Endothelial cell of umbilical vein (primary cell): ENCODE measurements around the gene KCNS1. TPM values are rescaled to one million over a fixed set of nuclear protein-coding genes. Genes with fewer than 3 reads are reported as not detected.

Experiments
- BruUV-seq: library from RNA; stranded (reverse); fragments of 400-500 nt; replicated peaks from 2 replicates; lab custom pipeline; 2021; lab: Mats Ljungman, UMichigan
- CTCF ChIA-PET: fragments of 300-600, 350-600 bp; sonication (Branson Sonifier 250); formaldehyde crosslinking; loops from one replicate; lab custom pipeline; 2021; ENCODE audit warnings: antibody characterized with exemption, inconsistent platforms; lab: Charles Lee
- POLR2A ChIA-PET: fragments of 300-600, 350-600 bp; sonication (Branson Sonifier 250); formaldehyde crosslinking; loops from one replicate; lab custom pipeline; 2021; ENCODE audit warnings: antibody characterized with exemption, inconsistent platforms; lab: Charles Lee
- DNase-seq: peaks from one replicate; pipeline ENCODE4 v3.0.0-alpha.2; 2011; ENCODE audit warnings: low read depth, low spot score
- FAIRE-seq: peaks from 2 replicates; lab custom pipeline; 2011; peaks lifted over from hg19 to GRCh38; lab: Jason Lieb, UNC
- H2AFZ ChIP-seq: 2 replicates; pipeline ENCODE4 v1.6.0; 2012; ENCODE audit warnings: low read depth, low read length, control low read depth, inconsistent platforms
- H3K27ac ChIP-seq: 2 replicates; pipeline ENCODE4 v1.5.1; 2011; ENCODE audit warnings: low read depth, mild to moderate bottlenecking, control low read depth, low read length, moderate library complexity; ENCODE audit not compliant: insufficient read depth
- H3K27me3 ChIP-seq, 2 experiments: 2 replicates each; pipeline versions ENCODE4 v1.6.0 to v1.6.1; 2011; ENCODE audit warnings: low read length in 2 of 2, mixed read lengths in 1 of 2; ENCODE audit not compliant: control insufficient read depth in 2 of 2, insufficient read depth in 2 of 2
- H3K36me3 ChIP-seq, 2 experiments: 2 replicates in 1 of 2; 3 replicates in 1 of 2; pipeline ENCODE4 v1.5.1; 2011; ENCODE audit warnings: low read length in 2 of 2, mild to moderate bottlenecking in 1 of 2, moderate library complexity in 1 of 2; ENCODE audit not compliant: control insufficient read depth in 2 of 2, insufficient read depth in 2 of 2; ENCODE audit errors: extremely low read depth in 1 of 2
- H3K4me1 ChIP-seq: 3 replicates; pipeline ENCODE4 v1.5.1; 2011; ENCODE audit warnings: mild to moderate bottlenecking, low read length; ENCODE audit not compliant: control insufficient read depth, insufficient read depth; ENCODE audit errors: extremely low read depth
- H3K4me2 ChIP-seq: 2 replicates; pipeline ENCODE4 v1.6.1; 2011; ENCODE audit warnings: low read length, control low read depth, mixed read lengths; ENCODE audit not compliant: insufficient read depth
- H3K4me3 ChIP-seq, 3 experiments: fragments of 200-600 bp in 1 of 3; sonication (generic), shearing (Covaris generic) in 1 of 3; replicated peaks in 1 of 3; 2 replicates each; pipeline ENCODE4 v1.5.1; 2011 to 2016; ENCODE audit warnings: control low read depth in 3 of 3, low read length in 3 of 3, mild to moderate bottlenecking in 2 of 3, inconsistent platforms in 1 of 3, low read depth in 1 of 3, moderate library complexity in 1 of 3; ENCODE audit not compliant: insufficient read depth in 1 of 3
- H3K79me2 ChIP-seq: 2 replicates; pipeline ENCODE4 v1.6.0; 2012; ENCODE audit warnings: low read length, inconsistent platforms; ENCODE audit not compliant: control insufficient read depth, insufficient read depth
- H3K9ac ChIP-seq: replicated peaks from 2 replicates; pipeline ENCODE3; 2011; ENCODE audit warnings: low read length, control low read depth; ENCODE audit not compliant: insufficient read depth; ENCODE audit errors: extremely low read depth
- H3K9me1 ChIP-seq: replicated peaks from 3 replicates; pipeline ENCODE4 v1.6.0; 2011; ENCODE audit warnings: mild to moderate bottlenecking, low read length; ENCODE audit not compliant: control insufficient read depth, insufficient read depth; ENCODE audit errors: extremely low read depth
- H3K9me3 ChIP-seq: replicated peaks from 2 replicates; pipeline ENCODE4 v1.5.1; 2012; ENCODE audit warnings: low read length, inconsistent platforms; ENCODE audit not compliant: control insufficient read depth, insufficient read depth
- H4K20me1 ChIP-seq: replicated peaks from 2 replicates; pipeline ENCODE3; 2011; ENCODE audit warnings: mild to moderate bottlenecking, low read length; ENCODE audit not compliant: control insufficient read depth, insufficient read depth; ENCODE audit errors: extremely low read depth
- EZH2 ChIP-seq: IDR thresholded peaks from 2 replicates; pipeline ENCODE4 v1.6.1; 2012; ENCODE audit warnings: borderline replicate concordance, low read depth, mild to moderate bottlenecking, moderate library complexity, low read length, inconsistent platforms; ENCODE audit not compliant: severe bottlenecking
- FOS ChIP-seq: IDR thresholded peaks from 2 replicates; pipeline ENCODE4 v1.6.1; 2011; ENCODE audit warnings: mild to moderate bottlenecking, low read length, moderate library complexity, borderline replicate concordance; ENCODE audit not compliant: insufficient read depth
- GATA2 ChIP-seq: IDR thresholded peaks from 2 replicates; pipeline ENCODE4 v1.7.0; 2011; ENCODE audit warnings: low read depth, mild to moderate bottlenecking, moderate library complexity, mixed read lengths, low read length; ENCODE audit not compliant: insufficient read length, insufficient read depth
- JUN ChIP-seq: IDR thresholded peaks from 2 replicates; pipeline ENCODE4 v1.6.1; 2011; ENCODE audit warnings: borderline replicate concordance, low read depth; ENCODE audit not compliant: insufficient read length, insufficient read depth
- MYC ChIP-seq: IDR thresholded peaks from one replicate; pipeline ENCODE4 v1.6.1; 2011; ENCODE audit warnings: mild to moderate bottlenecking, low read depth, low read length
- POLR2A ChIP-seq: IDR thresholded peaks from 2 replicates; pipeline ENCODE4 v1.6.1; 2012; ENCODE audit warnings: low read depth, mild to moderate bottlenecking, control low read depth, low read length
- POLR2AphosphoS5 ChIP-seq: IDR thresholded peaks from 2 replicates; pipeline ENCODE4 v1.6.1; 2012; ENCODE audit warnings: low read depth, mild to moderate bottlenecking, control low read depth, low read length, moderate library complexity; ENCODE audit not compliant: insufficient read depth
- dilution Hi-C: fragments of 300-500 bp; cut with MboI; formaldehyde crosslinking; loops from one replicate; pipeline ENCODE4 v1.15.0; 2019; ENCODE audit warnings: low sequenced_read_pairs; ENCODE audit not compliant: extremely low pct_ligation_motif_present
- intact Hi-C: fragments of 100-400 bp; cut with micrococcal nuclease; formaldehyde crosslinking; loops from one replicate; pipeline ENCODE4 v1.10.0; 2022
- polyA plus RNA-seq, 4 experiments: library from polyadenylated mRNA; depleted of rRNA in 3 of 4; stranded (reverse) in 3 of 4; unstranded in 1 of 4; fragments of >200 nt; gene quantifications; 2 replicates each; pipeline versions ENCODE4 v1.2.1 to v1.2.3, GENCODE V29; 2011 to 2012; ENCODE audit warnings: missing spikeins in 1 of 4
- total RNA-seq: library from RNA; stranded (reverse); gene quantifications from 2 replicates; pipeline ENCODE4 v1.2.3, GENCODE V29; 2021
- TF ChIP-seq, protein P1 (sequence below), 2 donors: IDR thresholded peaks; 1 replicate in 1 of 2; 2 replicates in 1 of 2; pipeline ENCODE4 v1.5.1; 2011; ENCODE audit warnings: low read length in 2 of 2, mild to moderate bottlenecking in 2 of 2, moderate library complexity in 2 of 2, control low read depth in 1 of 2, inconsistent platforms in 1 of 2, low read depth in 1 of 2; ENCODE audit not compliant: insufficient read depth in 1 of 2; ENCODE audit errors: extremely low read depth in 1 of 2
- TF ChIP-seq, protein P2 (sequence below): IDR thresholded peaks from 2 replicates; pipeline ENCODE4 v1.6.1; 2011; ENCODE audit not compliant: insufficient read depth, insufficient read length

The KCNS1 gene
- total and polyA plus RNA-seq, 2 donors (not counting 3 experiments of a cell fraction or from before 2014, with no cell fraction given): 0.14 to 0.29 TPM

DNA sequence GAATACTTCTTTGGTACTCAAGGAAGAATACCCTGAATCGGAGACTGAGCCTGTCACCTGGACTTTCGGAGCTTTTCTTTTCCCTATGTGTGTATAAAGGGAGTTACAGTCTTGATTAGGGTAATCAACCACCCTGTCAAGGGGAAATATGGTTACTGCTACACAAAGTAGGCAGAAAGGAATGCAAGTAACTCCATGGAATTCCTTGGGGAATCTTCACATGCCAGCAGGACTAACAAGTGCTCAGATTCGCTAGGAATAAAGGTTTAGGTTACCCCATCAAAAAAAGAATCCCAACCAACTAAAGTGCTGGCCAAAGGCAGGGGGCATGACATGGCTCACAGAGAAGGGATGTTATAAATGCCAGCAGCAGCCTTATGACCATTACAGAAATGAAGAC, 10.4 kb downstream of the KCNS1 start:
- no peaks in the 10 kb centered on the region for H3K4me1 ChIP-seq
- no peak for FAIRE-seq
- H3K79me2 ChIP-seq: no peaks in the 10 kb centered on the region
- dilution Hi-C loops (no loop called here), intact Hi-C loops (no loop called here)
- no peak overlapping the region for H2AFZ ChIP-seq
- TF ChIP-seq POLR2AphosphoS5: no peak
- TF ChIP-seq GATA2: no peak
- TF ChIP-seq POLR2A: no peak
- TF ChIP-seq MYC: no peak
- TF ChIP-seq FOS: no peak
- TF ChIP-seq, protein P1, sequence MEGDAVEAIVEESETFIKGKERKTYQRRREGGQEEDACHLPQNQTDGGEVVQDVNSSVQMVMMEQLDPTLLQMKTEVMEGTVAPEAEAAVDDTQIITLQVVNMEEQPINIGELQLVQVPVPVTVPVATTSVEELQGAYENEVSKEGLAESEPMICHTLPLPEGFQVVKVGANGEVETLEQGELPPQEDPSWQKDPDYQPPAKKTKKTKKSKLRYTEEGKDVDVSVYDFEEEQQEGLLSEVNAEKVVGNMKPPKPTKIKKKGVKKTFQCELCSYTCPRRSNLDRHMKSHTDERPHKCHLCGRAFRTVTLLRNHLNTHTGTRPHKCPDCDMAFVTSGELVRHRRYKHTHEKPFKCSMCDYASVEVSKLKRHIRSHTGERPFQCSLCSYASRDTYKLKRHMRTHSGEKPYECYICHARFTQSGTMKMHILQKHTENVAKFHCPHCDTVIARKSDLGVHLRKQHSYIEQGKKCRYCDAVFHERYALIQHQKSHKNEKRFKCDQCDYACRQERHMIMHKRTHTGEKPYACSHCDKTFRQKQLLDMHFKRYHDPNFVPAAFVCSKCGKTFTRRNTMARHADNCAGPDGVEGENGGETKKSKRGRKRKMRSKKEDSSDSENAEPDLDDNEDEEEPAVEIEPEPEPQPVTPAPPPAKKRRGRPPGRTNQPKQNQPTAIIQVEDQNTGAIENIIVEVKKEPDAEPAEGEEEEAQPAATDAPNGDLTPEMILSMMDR (IDR thresholded peaks at IDR 0.05; ENCODE audit: extremely low read depth in 1 of 2, insufficient read depth in 1 of 2, low read depth in 1 of 2, low read length in 2 of 2): no peak
- TF ChIP-seq EZH2: no peak
- TF ChIP-seq JUN: no peak
- TF ChIP-seq, protein P2, sequence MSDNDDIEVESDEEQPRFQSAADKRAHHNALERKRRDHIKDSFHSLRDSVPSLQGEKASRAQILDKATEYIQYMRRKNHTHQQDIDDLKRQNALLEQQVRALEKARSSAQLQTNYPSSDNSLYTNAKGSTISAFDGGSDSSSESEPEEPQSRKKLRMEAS: no peak
- no peaks in the 10 kb centered on the region for H3K9me3 ChIP-seq
- BruUV-seq: no TSS peak
- no peaks in the 10 kb centered on the region for H3K36me3 ChIP-seq
- no peak overlapping the region for H3K4me3 ChIP-seq
- H4K20me1 ChIP-seq: no peaks in the 10 kb centered on the region
- DNase-seq: no peak
- H3K27ac ChIP-seq: no peak overlapping the region
- H3K27me3 ChIP-seq: no peaks in the 10 kb centered on the region
- H3K9ac ChIP-seq: no peak overlapping the region
- no peak overlapping the region for H3K4me2 ChIP-seq
- POLR2A ChIA-PET: no interaction called here
- CTCF ChIA-PET: no interaction called here
- H3K9me1 ChIP-seq: no peaks in the 10 kb centered on the region
